GM19324 (cell line): ENCODE data around the gene ANKRD13C.
"Not testable (repeated sequence)": the region's sequence is repeated elsewhere in the genome, so short reads cannot be mapped to it uniquely, and the experiment has no call there.

ENCODE experiments used
- ATAC-seq: cut with Tn5 transposase; IDR thresholded peaks from one replicate; pipeline ENCODE4 v1.9.1; 2021; ENCODE audit warnings: mild to moderate bottlenecking, moderate library complexity; ENCODE audit not compliant: unreplicated experiment, low FRiP score

ANKRD13C gene

GRCh38 chr1:70354332-70355110, at the start of gene ANKRD13C:
TSS of gene ANKRD13C (minus strand) at chr1:70354722. CDS start at chr1:70354408, 314 bp downstream.
- ATAC-seq, result peak; percentile 96

GRCh38 chr1:70403759-70404158, 49.2 kb upstream of the ANKRD13C start:
- no peak for ATAC-seq

GRCh38 chr1:70401974-70402373, 47.5 kb upstream of the ANKRD13C start:
- no peak for ATAC-seq

GRCh38 chr1:70400335-70400734, 45.8 kb upstream of the ANKRD13C start:
- ATAC-seq, result no peak

GRCh38 chr1:70397013-70397412, 42.5 kb upstream of the ANKRD13C start:
- ATAC-seq, result peak; percentile 19

GRCh38 chr1:70396607-70397006, 42.1 kb upstream of the ANKRD13C start:
- peak; percentile 62 for ATAC-seq

- no peak for ATAC-seq
These were observed 38.1 kb upstream of the ANKRD13C start for GRCh38 chr1:70392626-70393025.

GRCh38 chr1:70387507-70387906, 33.0 kb upstream of the ANKRD13C start:
- ATAC-seq, result no peak

GRCh38 chr1:70386121-70386520, 31.6 kb upstream of the ANKRD13C start:
- no peak for ATAC-seq

GRCh38 chr1:70385477-70385876, 31.0 kb upstream of the ANKRD13C start:
- ATAC-seq, result no peak

GRCh38 chr1:70384542-70384941, 30.0 kb upstream of the ANKRD13C start:
- ATAC-seq, result no peak

GRCh38 chr1:70383483-70383882, 29.0 kb upstream of the ANKRD13C start:
- ATAC-seq, result no peak

GRCh38 chr1:70382682-70383081, 28.2 kb upstream of the ANKRD13C start:
- peak; percentile 78 for ATAC-seq

GRCh38 chr1:70376196-70376595, 21.7 kb upstream of the ANKRD13C start:
- ATAC-seq, result no peak

- ATAC-seq, result not testable (repeated sequence)
These were observed 19.1 kb upstream of the ANKRD13C start for GRCh38 chr1:70373580-70373979.

GRCh38 chr1:70372426-70372825, 17.9 kb upstream of the ANKRD13C start:
- no peak for ATAC-seq

GRCh38 chr1:70371586-70371985, 17.1 kb upstream of the ANKRD13C start:
- ATAC-seq, result not testable (repeated sequence)

GRCh38 chr1:70367397-70367796, 12.9 kb upstream of the ANKRD13C start:
- not testable (repeated sequence) for ATAC-seq

- ATAC-seq, result not testable (repeated sequence)
These were observed 12.5 kb upstream of the ANKRD13C start for GRCh38 chr1:70366997-70367396.

- ATAC-seq, result not testable (repeated sequence)
These were observed 12.0 kb upstream of the ANKRD13C start for GRCh38 chr1:70366425-70366952.

GRCh38 chr1:70364439-70364838, 9.9 kb upstream of the ANKRD13C start:
- ATAC-seq, result no peak
